Measurements from ENCODE around the gene MANSC4. TPM values are rescaled to one million over a fixed set of nuclear protein-coding genes. Genes with fewer than 3 reads are reported as not detected.

MANSC4 gene
- total and polyA plus RNA-seq, 10 of the 15 experiments (the other 5 are each of a cell fraction or from before 2014, with no cell fraction given) = 0.18 to 0.21 (median 0.19) TPM; not detected in 7

- TF ChIP-seq, protein P1, sequence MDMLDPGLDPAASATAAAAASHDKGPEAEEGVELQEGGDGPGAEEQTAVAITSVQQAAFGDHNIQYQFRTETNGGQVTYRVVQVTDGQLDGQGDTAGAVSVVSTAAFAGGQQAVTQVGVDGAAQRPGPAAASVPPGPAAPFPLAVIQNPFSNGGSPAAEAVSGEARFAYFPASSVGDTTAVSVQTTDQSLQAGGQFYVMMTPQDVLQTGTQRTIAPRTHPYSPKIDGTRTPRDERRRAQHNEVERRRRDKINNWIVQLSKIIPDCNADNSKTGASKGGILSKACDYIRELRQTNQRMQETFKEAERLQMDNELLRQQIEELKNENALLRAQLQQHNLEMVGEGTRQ (IDR thresholded peaks at IDR 0.05; ENCODE audit: borderline replicate concordance, low read depth, low read length) = no peak
- TF ChIP-seq, protein P2, sequence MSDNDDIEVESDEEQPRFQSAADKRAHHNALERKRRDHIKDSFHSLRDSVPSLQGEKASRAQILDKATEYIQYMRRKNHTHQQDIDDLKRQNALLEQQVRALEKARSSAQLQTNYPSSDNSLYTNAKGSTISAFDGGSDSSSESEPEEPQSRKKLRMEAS (IDR thresholded peaks at IDR 0.05; ENCODE audit: low read depth, low read length) = no peak
Measured at GRCh38 chr12:27800819-27801218, 20.8 kb upstream of the MANSC4 start (continued).

GRCh38 chr12:27797301-27798025 lies 17.4 kb upstream of the MANSC4 start:
- in situ Hi-C loops (cut with MboI) (no loop called here), intact Hi-C loops (cut with micrococcal nuclease; ENCODE audit: unreplicated experiment) (no loop called here)
- no peak overlapping the region for H2AFZ ChIP-seq (ENCODE audit: control insufficient read depth, low read depth, low read length)
- no peak overlapping the region for H3K4me2 ChIP-seq (ENCODE audit: control insufficient read depth, insufficient read depth)
- H3K27me3 ChIP-seq (replicated peaks in 1 of 2; ENCODE audit: control insufficient read depth in 2 of 2, insufficient read depth in 2 of 2, low read length in 1 of 2) = no peaks in the 10 kb centered on the region
- H3K27ac ChIP-seq (ENCODE audit: control insufficient read depth, insufficient read depth) = no peak overlapping the region
- H3K36me3 ChIP-seq (ENCODE audit: control insufficient read depth in 2 of 2, insufficient read depth in 2 of 2, low read length in 1 of 2) = peaks cover 0 to 28% of the 10 kb centered on the region in 2 experiments; a peak in 3 of 4 replicates
- ChIA-PET CTCF (no interaction called here), POLR2A (no interaction called here), RAD21 (ENCODE audit: unreplicated experiment) (interaction anchor here (0.5 kb wide), 1 partner anchor 10 kb away, joined by 3 read pairs; no protein-coding TSS in a partner anchor), SMC1A (ENCODE audit: uncharacterized antibody, unreplicated experiment) (no interaction called here)
- FAIRE-seq = no peak
- no peak for DNase-seq (ENCODE audit: low read depth, low spot score)
- no peak overlapping the region for H3K9ac ChIP-seq (ENCODE audit: control insufficient read depth, insufficient read depth, low read length)
- ATAC-seq = no peak
- H3K4me3 ChIP-seq = no peak overlapping the region
- no peaks in the 10 kb centered on the region for H4K20me1 ChIP-seq (ENCODE audit: control insufficient read depth, insufficient read depth)
- no peaks in the 10 kb centered on the region for H3K9me3 ChIP-seq (replicated peaks; ENCODE audit: control insufficient read depth, insufficient read depth, low read length)
- no peaks in the 10 kb centered on the region for H3K4me1 ChIP-seq (ENCODE audit: control insufficient read depth, insufficient read depth, low read length)
- WGBS (ENCODE audit: insufficient coverage, insufficient replicate concordance, low lambda C conversion rate, missing lambda C conversion rate) = 98% methylated on average over 24 of the region's 24 CpGs
- no peaks in the 10 kb centered on the region for H3K79me2 ChIP-seq (ENCODE audit: control insufficient read depth, insufficient read depth, low read length)
- BruUV-seq (replicated peaks) = no TSS peak
- TF ChIP-seq, protein P3, sequence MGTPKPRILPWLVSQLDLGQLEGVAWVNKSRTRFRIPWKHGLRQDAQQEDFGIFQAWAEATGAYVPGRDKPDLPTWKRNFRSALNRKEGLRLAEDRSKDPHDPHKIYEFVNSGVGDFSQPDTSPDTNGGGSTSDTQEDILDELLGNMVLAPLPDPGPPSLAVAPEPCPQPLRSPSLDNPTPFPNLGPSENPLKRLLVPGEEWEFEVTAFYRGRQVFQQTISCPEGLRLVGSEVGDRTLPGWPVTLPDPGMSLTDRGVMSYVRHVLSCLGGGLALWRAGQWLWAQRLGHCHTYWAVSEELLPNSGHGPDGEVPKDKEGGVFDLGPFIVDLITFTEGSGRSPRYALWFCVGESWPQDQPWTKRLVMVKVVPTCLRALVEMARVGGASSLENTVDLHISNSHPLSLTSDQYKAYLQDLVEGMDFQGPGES (IDR thresholded peaks at IDR 0.05) = no peak
- TF ChIP-seq SMAD5 (IDR thresholded peaks at IDR 0.05; ENCODE audit: low read depth) (no peak), ZBTB11 (CRISPR knock-in tag; IDR thresholded peaks at IDR 0.05) (no peak), FOXK2 (IDR thresholded peaks at IDR 0.05) (no peak), RELB (IDR thresholded peaks at IDR 0.05; ENCODE audit: low read depth) (no peak), RBBP5 (conservative IDR thresholded peaks at IDR 0.05) (no peak), NR2C1 (IDR thresholded peaks at IDR 0.05) (no peak), EP300 (IDR thresholded peaks at IDR 0.05; ENCODE audit: borderline replicate concordance in 1 of 2, control insufficient read depth in 1 of 2, low read depth in 2 of 2, low read length in 2 of 2) (no peak)
- TF ChIP-seq, protein P2 (IDR thresholded peaks at IDR 0.05; ENCODE audit: low read depth, low read length) = no peak

Measured in GM12878 (cell line).